GM12873 (cell line): ENCODE data around the gene TRIM44.

ENCODE experiments used
- TF ChIP-seq, protein P1 (sequence below): IDR thresholded peaks from 2 replicates; pipeline ENCODE4 v1.5.1; 2012; ENCODE audit warnings: low read depth, mild to moderate bottlenecking, moderate library complexity, low read length, control low read depth; ENCODE audit not compliant: insufficient read depth; ENCODE audit errors: missing control alignments

The TRIM44 gene

DNA sequence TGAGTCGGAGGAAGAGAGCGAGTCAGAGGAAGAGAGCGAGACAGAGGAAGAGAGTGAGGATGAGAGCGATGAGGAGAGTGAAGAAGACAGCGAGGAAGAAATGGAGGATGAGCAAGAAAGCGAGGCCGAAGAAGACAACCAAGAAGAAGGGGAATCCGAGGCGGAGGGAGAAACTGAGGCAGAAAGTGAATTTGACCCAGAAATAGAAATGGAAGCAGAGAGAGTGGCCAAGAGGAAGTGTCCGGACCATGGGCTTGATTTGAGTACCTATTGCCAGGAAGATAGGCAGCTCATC is 780 bp downstream of the TRIM44 start:
- TF ChIP-seq, protein P1, sequence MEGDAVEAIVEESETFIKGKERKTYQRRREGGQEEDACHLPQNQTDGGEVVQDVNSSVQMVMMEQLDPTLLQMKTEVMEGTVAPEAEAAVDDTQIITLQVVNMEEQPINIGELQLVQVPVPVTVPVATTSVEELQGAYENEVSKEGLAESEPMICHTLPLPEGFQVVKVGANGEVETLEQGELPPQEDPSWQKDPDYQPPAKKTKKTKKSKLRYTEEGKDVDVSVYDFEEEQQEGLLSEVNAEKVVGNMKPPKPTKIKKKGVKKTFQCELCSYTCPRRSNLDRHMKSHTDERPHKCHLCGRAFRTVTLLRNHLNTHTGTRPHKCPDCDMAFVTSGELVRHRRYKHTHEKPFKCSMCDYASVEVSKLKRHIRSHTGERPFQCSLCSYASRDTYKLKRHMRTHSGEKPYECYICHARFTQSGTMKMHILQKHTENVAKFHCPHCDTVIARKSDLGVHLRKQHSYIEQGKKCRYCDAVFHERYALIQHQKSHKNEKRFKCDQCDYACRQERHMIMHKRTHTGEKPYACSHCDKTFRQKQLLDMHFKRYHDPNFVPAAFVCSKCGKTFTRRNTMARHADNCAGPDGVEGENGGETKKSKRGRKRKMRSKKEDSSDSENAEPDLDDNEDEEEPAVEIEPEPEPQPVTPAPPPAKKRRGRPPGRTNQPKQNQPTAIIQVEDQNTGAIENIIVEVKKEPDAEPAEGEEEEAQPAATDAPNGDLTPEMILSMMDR = no peak

DNA sequence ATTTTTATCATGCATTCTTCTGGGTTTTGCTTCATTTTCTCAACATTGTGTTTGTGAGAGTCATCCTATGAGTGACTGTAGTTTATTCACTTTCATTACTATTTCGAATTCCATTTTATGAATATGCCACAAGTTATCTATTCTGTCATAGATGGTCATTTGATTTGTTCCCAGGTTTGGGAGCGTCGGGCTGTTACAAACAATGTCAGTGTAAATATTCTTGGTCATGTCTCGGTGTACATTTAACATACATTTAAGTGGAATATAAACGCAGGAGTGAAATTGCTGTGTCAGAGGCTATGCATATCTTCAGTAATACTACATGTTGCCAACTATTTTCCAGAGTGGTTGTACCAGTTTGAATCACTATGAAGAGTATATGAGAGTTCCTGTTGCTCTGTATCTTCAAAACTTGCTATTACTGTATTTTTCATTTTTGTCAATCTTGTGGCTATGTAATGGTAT is 2.4 kb downstream of the TRIM44 start:
- TF ChIP-seq, protein P1 = no peak

DNA sequence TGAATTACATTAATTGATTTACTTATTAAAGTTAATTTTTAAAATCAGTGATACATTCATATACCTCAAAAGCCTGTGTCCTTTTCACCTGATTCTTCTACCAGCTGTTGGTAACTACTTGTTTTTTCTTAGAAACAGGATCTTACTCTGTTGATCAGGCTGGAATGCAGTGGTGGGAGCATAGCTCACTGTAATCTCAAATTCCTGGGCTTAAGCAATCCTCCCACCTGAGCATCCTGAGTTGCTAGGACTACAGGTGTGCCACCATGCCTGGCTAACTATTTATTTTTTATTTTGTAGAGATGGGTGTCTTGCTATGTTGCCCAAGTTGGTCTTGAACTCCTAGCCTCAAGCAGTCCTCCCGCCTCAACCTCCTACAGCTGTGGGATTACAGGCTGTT is 4.7 kb downstream of the TRIM44 start:
- TF ChIP-seq, protein P1 = no peak

DNA sequence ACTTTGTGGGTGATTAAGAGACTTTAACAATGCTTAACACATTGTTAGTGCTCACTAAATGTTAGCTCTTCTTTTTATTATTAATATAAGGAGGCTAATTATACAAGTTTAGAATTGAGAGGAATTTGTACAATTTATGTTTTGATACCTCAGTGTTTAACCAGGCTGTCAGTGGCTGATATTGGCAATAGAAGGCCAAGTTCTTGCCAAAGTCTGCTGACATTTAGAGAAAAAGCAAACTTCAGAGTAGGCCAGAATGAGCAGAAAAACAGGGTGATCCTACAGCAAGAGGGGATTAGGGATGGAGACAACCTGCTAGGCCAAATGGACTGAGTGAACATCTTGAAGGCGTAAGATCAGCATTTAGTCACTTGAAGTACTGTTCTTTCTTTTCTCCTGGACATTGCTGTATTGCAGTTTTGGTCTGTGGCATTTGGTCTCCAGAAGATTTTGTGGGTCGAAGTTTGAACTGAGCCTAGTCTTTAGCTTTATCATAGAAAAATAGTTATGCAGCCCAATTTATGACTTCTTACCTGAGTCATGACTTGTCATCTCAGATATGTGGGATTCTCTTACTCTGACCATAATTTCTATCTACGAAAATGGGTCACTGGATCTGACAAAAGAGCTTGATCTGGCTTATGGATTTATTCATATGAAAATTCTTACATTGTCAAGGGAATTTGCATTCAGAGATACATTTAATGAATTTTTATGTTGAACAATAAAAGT is 9.0 kb downstream of the TRIM44 start:
- TF ChIP-seq, protein P1 = no peak

DNA sequence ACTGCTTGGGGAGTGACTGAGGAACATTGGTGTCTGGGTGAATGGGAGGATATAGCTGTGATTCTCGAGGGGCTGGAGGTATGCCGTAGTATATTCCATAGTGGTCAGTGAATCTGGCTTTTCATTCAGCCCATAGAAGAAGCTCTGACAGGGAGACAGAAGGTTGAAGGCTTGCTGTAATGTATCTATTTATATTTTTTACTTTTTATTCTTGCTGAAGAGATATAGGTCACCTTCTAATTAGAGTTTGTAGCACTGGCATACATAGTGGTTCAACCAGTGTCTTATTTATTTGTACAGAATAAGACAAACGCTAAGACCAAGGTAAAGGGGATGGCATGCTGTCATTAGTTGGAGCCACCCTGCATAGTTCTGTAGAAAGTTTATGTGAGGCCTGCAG is 10.0 kb downstream of the TRIM44 start:
- TF ChIP-seq, protein P1 = no peak

DNA sequence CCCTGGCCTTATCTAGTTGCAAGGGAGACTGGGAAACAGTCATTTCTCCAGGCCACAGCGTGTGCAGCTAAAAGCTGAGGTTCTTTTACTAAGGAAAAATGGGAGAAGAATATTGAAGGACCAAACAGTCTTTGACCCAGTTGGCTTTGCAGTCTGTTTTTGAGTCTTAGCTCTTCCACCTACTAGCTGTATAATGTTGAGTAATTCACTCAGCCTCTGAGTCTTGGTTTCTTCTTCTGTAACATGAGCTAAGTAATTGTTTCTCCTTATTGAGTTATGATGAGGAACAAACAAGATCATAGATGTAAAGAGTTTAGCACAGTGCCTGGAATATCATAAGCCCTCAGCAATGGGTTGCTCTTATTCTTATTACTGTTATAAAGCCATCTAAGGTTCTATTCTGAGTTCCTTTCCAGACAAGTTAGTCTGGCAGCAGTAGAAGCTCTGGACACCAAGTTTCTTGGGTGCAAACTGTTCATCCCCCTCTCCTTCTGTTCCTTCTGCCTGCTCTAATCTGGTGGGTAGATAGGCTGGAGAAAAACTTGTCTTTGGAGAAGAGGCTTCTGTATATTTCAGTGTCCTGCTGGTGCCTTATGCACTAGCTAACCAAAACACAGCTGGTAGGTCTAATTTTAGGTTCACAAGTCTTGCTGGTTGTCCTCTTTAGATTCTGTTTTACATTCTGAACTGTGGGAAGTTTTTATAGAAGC is 13.5 kb downstream of the TRIM44 start:
- TF ChIP-seq, protein P1 = no peak

DNA sequence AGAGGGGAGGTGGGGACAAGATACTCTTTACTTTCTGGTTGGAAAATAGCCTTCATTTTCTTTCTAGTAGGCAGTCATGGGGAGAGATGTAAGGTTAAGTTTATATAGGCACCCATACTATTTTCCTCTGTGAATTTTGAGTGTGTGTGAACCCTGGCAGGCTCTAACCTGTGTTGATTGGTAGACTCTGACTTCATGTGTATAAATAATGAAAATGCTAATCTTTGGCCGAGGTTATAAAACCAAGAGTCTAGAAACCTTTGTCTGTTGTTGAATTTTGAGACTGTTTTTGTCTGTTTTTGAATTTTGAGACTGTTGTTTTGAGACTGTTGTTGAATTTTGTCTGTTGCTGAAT is 14.0 kb downstream of the TRIM44 start:
- TF ChIP-seq, protein P1 = no peak
